GM18907 (cell line): Measurements from ENCODE around the gene RAB17.

Experiments used
- ATAC-seq: cut with Tn5 transposase; IDR thresholded peaks from one replicate; pipeline ENCODE4 v1.9.1; 2021; ENCODE audit warnings: mild to moderate bottlenecking, moderate library complexity; ENCODE audit not compliant: unreplicated experiment

Gene RAB17

GRCh38 chr2:237590272-237591140, at the start of gene RAB17:
RAB17 (minus strand) TSS chr2:237590734; CDS start chr2:237586154, 4,580 bp downstream.
- ATAC-seq = no peak

- ATAC-seq = no peak
Measured at GRCh38 chr2:237639836-237640220, 49.3 kb upstream of the RAB17 start.

- no peak for ATAC-seq
Measured at GRCh38 chr2:237639052-237639835, 48.7 kb upstream of the RAB17 start.

GRCh38 chr2:237638176-237638575, 47.6 kb upstream of the RAB17 start:
- no peak for ATAC-seq

- no peak for ATAC-seq
Measured at GRCh38 chr2:237637429-237638135, 47.0 kb upstream of the RAB17 start.

GRCh38 chr2:237636578-237636977, 46.0 kb upstream of the RAB17 start:
- no peak for ATAC-seq

GRCh38 chr2:237633061-237633561, 42.6 kb upstream of the RAB17 start:
- no peak for ATAC-seq

GRCh38 chr2:237631801-237632585, 41.5 kb upstream of the RAB17 start:
- no peak for ATAC-seq

GRCh38 chr2:237631007-237631785, 40.7 kb upstream of the RAB17 start:
- ATAC-seq = no peak

GRCh38 chr2:237630216-237631000, 39.9 kb upstream of the RAB17 start:
- no peak for ATAC-seq

- no peak for ATAC-seq
Measured at GRCh38 chr2:237629739-237630138, 39.2 kb upstream of the RAB17 start.

GRCh38 chr2:237629188-237629534, 38.6 kb upstream of the RAB17 start:
- no peak for ATAC-seq

- ATAC-seq = no peak
Measured at GRCh38 chr2:237628247-237629187, 38.0 kb upstream of the RAB17 start.

GRCh38 chr2:237627441-237628246, 37.1 kb upstream of the RAB17 start, which contains the start of gene LRRFIP1:
LRRFIP1 (plus strand) TSS chr2:237627587; CDS start chr2:237627645, 58 bp downstream.
- ATAC-seq = no peak

GRCh38 chr2:237626813-237627440, 36.4 kb upstream of the RAB17 start:
- no peak for ATAC-seq

- no peak for ATAC-seq
Measured at GRCh38 chr2:237625777-237626176, 35.2 kb upstream of the RAB17 start.
